ENCODE measurements around the gene LSAMP.

GRCh38 chr3:115947325-115947724, 498.0 kb downstream of the LSAMP start:
- TF ChIP-seq POLR2A (IDR thresholded peaks at IDR 0.05) (no peak), CTCF (IDR thresholded peaks at IDR 0.05) (no peak)
